ENCODE data around the gene DENND4A.
"Not testable (repeated sequence)": the region's sequence is repeated elsewhere in the genome, so short reads cannot be mapped to it uniquely, and the experiment has no call there.

The DENND4A gene

GRCh38 chr15:65818927-65819562, 27.0 kb upstream of the DENND4A start:
- peak; percentile 7 for DNase-seq

- no peak for DNase-seq
Measured at GRCh38 chr15:65816441-65816840, 24.3 kb upstream of the DENND4A start.

- DNase-seq, result not testable (repeated sequence)
Measured at GRCh38 chr15:65816008-65816407, 23.9 kb upstream of the DENND4A start.

GRCh38 chr15:65814271-65814670, 22.2 kb upstream of the DENND4A start:
- DNase-seq, result not testable (repeated sequence)

GRCh38 chr15:65812916-65813315, 20.8 kb upstream of the DENND4A start:
- DNase-seq, result no peak

GRCh38 chr15:65812467-65812866, 20.4 kb upstream of the DENND4A start:
- no peak for DNase-seq

GRCh38 chr15:65811835-65812234, 19.7 kb upstream of the DENND4A start:
- no peak for DNase-seq

GRCh38 chr15:65811011-65811733, 19.1 kb upstream of the DENND4A start:
- not testable (repeated sequence) for DNase-seq

GRCh38 chr15:65806397-65806796, 14.3 kb upstream of the DENND4A start:
- no peak for DNase-seq

- no peak for DNase-seq
Measured at GRCh38 chr15:65805019-65805745, 13.1 kb upstream of the DENND4A start.

- no peak for DNase-seq
Measured at GRCh38 chr15:65804252-65804931, 12.3 kb upstream of the DENND4A start.

GRCh38 chr15:65801229-65801805, 9.2 kb upstream of the DENND4A start:
- no peak for DNase-seq

- no peak for DNase-seq
Measured at GRCh38 chr15:65796610-65797078, 4.6 kb upstream of the DENND4A start.

GRCh38 chr15:65795663-65796216, 3.6 kb upstream of the DENND4A start:
- no peak for DNase-seq

- no peak for DNase-seq
Measured at GRCh38 chr15:65793818-65794104, 1.7 kb upstream of the DENND4A start.

- DNase-seq, result no peak
Measured at GRCh38 chr15:65792988-65793817, 1.1 kb upstream of the DENND4A start.

GRCh38 chr15:65791335-65792137, 557 bp downstream of the DENND4A start:
- DNase-seq, result peak; percentile 42

GRCh38 chr15:65790694-65791334, 1.3 kb downstream of the DENND4A start:
- no peak for DNase-seq

- DNase-seq, result no peak
Measured at GRCh38 chr15:65789759-65790425, 2.2 kb downstream of the DENND4A start.

- DNase-seq, result no peak
Measured at GRCh38 chr15:65789105-65789504, 3.0 kb downstream of the DENND4A start.

Data from effector CD4-positive, alpha-beta T cell (primary cell).